ENCODE measurements around the gene TGFB2.

TGFB2 gene

DNA sequence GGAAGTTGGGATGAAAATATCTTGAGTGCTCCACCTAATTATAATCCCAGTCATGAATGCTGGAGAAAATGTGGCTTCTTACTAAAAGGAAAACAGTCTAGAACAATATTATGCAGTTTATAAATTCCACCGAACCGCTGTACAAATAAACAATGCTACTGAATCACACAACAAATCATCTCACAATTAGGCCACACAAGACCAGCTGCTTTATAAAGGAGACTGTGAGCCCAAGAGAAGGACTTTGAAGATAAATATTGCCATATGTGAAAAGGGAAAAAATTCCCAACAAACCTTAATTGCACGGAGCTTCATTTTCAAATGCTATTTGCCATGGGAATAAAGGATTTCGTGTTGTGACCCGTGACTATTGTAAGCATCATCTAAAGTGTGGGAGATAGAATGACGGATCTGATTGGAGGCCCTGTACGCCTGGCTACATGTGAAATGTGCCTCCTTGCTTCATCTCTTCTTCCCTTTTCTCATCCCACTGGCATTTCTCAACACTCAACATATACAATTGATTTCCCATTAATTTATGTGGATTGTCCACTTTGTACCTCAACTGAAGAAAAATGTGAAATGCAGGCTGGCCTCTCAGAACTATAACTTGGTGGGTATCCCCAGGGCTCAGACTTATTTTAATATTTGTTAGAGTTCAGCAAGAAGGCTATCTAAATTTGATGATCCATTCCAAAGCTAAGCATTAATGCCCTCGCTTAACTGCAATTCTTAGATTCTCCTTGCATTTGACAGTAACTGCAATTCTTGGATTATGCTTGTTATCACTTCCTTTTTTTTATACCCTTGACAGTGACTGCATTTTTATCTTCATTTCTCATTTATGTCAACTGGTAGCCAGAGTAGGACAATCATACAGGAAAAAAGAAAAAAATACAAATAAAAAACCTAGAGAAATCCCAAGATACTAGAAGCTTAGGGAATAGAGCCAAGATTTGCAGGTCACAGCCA, 122.3 kb downstream of the TGFB2 start:
- Histone ChIP-seq H4K91ac (ENCODE audit: low read length) (no peak overlapping the region), H3K4me2 (ENCODE audit: low read length, poor library complexity, severe bottlenecking) (no peak overlapping the region), H3K23ac (ENCODE audit: low read length in 2 of 2) (no peak overlapping the region), H3K18ac (ENCODE audit: low read depth in 1 of 2, low read length in 2 of 2) (peak overlapping the region in 1 of 2 experiments; percentile 16), H3K9ac (ENCODE audit: low read length) (no peak overlapping the region), H3K79me1 (replicated peaks; ENCODE audit: low read length, poor library complexity, severe bottlenecking) (no peaks in the 10 kb centered on the region), H3K4me3 (ENCODE audit: insufficient read depth in 1 of 2, low read depth in 1 of 2, low read length in 2 of 2) (no peak overlapping the region), H3K36me3 (ENCODE audit: control insufficient read depth in 1 of 2, insufficient read depth in 2 of 2, low read depth in 1 of 2, low read length in 2 of 2) (no peaks in the 10 kb centered on the region), H3K4me1 (ENCODE audit: control insufficient read depth, insufficient read depth, low read depth, low read length) (peaks cover 5% of the 10 kb centered on the region), H2AK5ac (ENCODE audit: low read length, severe bottlenecking) (peak overlapping the region; percentile 76), H2BK120ac (ENCODE audit: low read depth, low read length) (no peak overlapping the region), H2BK12ac (ENCODE audit: low read length in 2 of 2) (no peak overlapping the region), H4K8ac (ENCODE audit: low read length) (no peak overlapping the region), H2BK5ac (ENCODE audit: low read depth, low read length, poor library complexity, severe bottlenecking) (no peak overlapping the region), H3K9me3 (ENCODE audit: control insufficient read depth, low read length) (no peaks in the 10 kb centered on the region), H2AFZ (ENCODE audit: low read depth, low read length) (no peak overlapping the region), H3K4ac (ENCODE audit: low read depth in 1 of 2, low read length in 2 of 2) (peak overlapping the region in 1 of 2 experiments; percentile 52), H3K27me3 (ENCODE audit: control insufficient read depth in 1 of 2, insufficient read depth in 1 of 2, low read length in 2 of 2) (no peaks in the 10 kb centered on the region), H3K27ac (ENCODE audit: low read length, poor library complexity, severe bottlenecking) (no peak overlapping the region), H2BK15ac (ENCODE audit: low read depth, poor library complexity, severe bottlenecking) (no peak overlapping the region), H3K14ac (ENCODE audit: low read length in 2 of 2) (no peak overlapping the region)
- 41% methylated on average over 6 of the region's 8 CpGs for WGBS
- peak; percentile 84 for DNase-seq

DNA sequence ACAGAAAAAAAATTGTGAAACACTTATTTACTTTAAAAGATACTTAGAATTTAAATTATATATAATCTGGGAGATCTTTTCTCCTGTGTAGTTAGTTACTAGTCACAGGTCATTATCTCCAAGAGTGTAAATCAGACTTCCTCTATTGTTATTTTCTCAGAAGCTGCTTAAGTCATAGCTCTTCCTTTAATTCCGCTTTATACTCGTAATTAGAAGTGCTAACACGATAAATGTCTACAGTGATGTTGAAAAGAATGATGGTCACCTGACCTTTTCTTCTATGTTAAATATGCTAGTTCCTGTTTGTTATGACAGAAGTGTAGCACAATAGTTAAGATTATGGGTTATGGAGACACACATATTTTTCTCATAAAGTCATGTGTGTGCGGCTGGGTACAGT, 123.6 kb downstream of the TGFB2 start:
- H4K91ac ChIP-seq (ENCODE audit: low read length): no peak overlapping the region
- peak overlapping the region; percentile 94 for H2AK5ac ChIP-seq (ENCODE audit: low read length, severe bottlenecking)
- DNase-seq: no peak
- no peak overlapping the region for H2AFZ ChIP-seq (ENCODE audit: low read depth, low read length)
- H3K4me1 ChIP-seq (ENCODE audit: control insufficient read depth, insufficient read depth, low read depth, low read length): peaks cover 4% of the 10 kb centered on the region
- no peaks in the 10 kb centered on the region for H3K27me3 ChIP-seq (ENCODE audit: control insufficient read depth in 1 of 2, insufficient read depth in 1 of 2, low read length in 2 of 2)
- H3K27ac ChIP-seq (ENCODE audit: low read length, poor library complexity, severe bottlenecking): no peak overlapping the region
- 100% methylated on average over 4 of the region's 4 CpGs for WGBS
- H3K36me3 ChIP-seq (ENCODE audit: control insufficient read depth in 1 of 2, insufficient read depth in 2 of 2, low read depth in 1 of 2, low read length in 2 of 2): no peaks in the 10 kb centered on the region
- H2BK5ac ChIP-seq (ENCODE audit: low read depth, low read length, poor library complexity, severe bottlenecking): no peak overlapping the region
- H3K14ac ChIP-seq (ENCODE audit: low read length in 2 of 2): no peak overlapping the region
- no peak overlapping the region for H3K18ac ChIP-seq (ENCODE audit: low read depth in 1 of 2, low read length in 2 of 2)
- H2BK15ac ChIP-seq (ENCODE audit: low read depth, poor library complexity, severe bottlenecking): no peak overlapping the region
- no peak overlapping the region for H3K23ac ChIP-seq (ENCODE audit: low read length in 2 of 2)
- no peaks in the 10 kb centered on the region for H3K79me1 ChIP-seq (replicated peaks; ENCODE audit: low read length, poor library complexity, severe bottlenecking)
- no peak overlapping the region for H3K4me3 ChIP-seq (ENCODE audit: insufficient read depth in 1 of 2, low read depth in 1 of 2, low read length in 2 of 2)
- H2BK12ac ChIP-seq (ENCODE audit: low read length in 2 of 2): peak overlapping the region in 1 of 2 experiments; percentile 31
- H4K8ac ChIP-seq (ENCODE audit: low read length): no peak overlapping the region
- no peak overlapping the region for H3K4me2 ChIP-seq (ENCODE audit: low read length, poor library complexity, severe bottlenecking)
- no peak overlapping the region for H2BK120ac ChIP-seq (ENCODE audit: low read depth, low read length)
- no peaks in the 10 kb centered on the region for H3K9me3 ChIP-seq (ENCODE audit: control insufficient read depth, low read length)
- no peak overlapping the region for H3K4ac ChIP-seq (ENCODE audit: low read depth in 1 of 2, low read length in 2 of 2)
- no peak overlapping the region for H3K9ac ChIP-seq (ENCODE audit: low read length)

DNA sequence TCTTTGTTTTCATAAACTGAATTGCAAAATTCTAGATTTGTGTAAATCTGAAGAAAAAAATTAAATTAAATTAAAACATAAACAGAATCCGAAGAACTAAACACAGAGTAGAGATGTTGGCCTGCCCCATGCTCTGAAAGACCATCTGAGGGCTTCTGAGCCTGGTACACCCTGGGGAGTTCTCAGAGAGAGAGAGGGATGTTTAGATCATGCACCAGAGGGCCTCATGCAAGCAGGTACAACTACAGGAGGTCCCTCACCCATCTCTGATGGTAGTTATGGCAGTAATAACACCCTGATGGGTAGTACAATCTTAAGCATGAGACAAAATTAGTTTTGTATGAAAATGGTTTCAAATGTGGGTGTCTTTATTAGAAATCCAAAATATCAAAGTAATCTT, 127.7 kb downstream of the TGFB2 start:
- Histone ChIP-seq H3K79me1 (replicated peaks; ENCODE audit: low read length, poor library complexity, severe bottlenecking) (no peaks in the 10 kb centered on the region), H4K8ac (ENCODE audit: low read length) (no peak overlapping the region), H2BK15ac (ENCODE audit: low read depth, poor library complexity, severe bottlenecking) (no peak overlapping the region), H3K4me2 (ENCODE audit: low read length, poor library complexity, severe bottlenecking) (no peak overlapping the region), H3K23ac (ENCODE audit: low read length in 2 of 2) (no peak overlapping the region), H3K9me3 (ENCODE audit: control insufficient read depth, low read length) (no peaks in the 10 kb centered on the region), H3K14ac (ENCODE audit: low read length in 2 of 2) (peak overlapping the region in 1 of 2 experiments; percentile 82), H3K4ac (ENCODE audit: low read depth in 1 of 2, low read length in 2 of 2) (no peak overlapping the region), H3K4me3 (ENCODE audit: insufficient read depth in 1 of 2, low read depth in 1 of 2, low read length in 2 of 2) (no peak overlapping the region), H3K27me3 (ENCODE audit: control insufficient read depth in 1 of 2, insufficient read depth in 1 of 2, low read length in 2 of 2) (no peaks in the 10 kb centered on the region), H2BK12ac (ENCODE audit: low read length in 2 of 2) (peak overlapping the region in 1 of 2 experiments; percentile 83), H2AK5ac (ENCODE audit: low read length, severe bottlenecking) (peak overlapping the region; percentile 95), H3K18ac (ENCODE audit: low read depth in 1 of 2, low read length in 2 of 2) (peak overlapping the region in 1 of 2 experiments; percentile 80), H3K4me1 (ENCODE audit: control insufficient read depth, insufficient read depth, low read depth, low read length) (no peaks in the 10 kb centered on the region), H3K9ac (ENCODE audit: low read length) (no peak overlapping the region), H2AFZ (ENCODE audit: low read depth, low read length) (no peak overlapping the region), H2BK5ac (ENCODE audit: low read depth, low read length, poor library complexity, severe bottlenecking) (no peak overlapping the region), H3K36me3 (ENCODE audit: control insufficient read depth in 1 of 2, insufficient read depth in 2 of 2, low read depth in 1 of 2, low read length in 2 of 2) (no peaks in the 10 kb centered on the region), H2BK120ac (ENCODE audit: low read depth, low read length) (no peak overlapping the region), H3K27ac (ENCODE audit: low read length, poor library complexity, severe bottlenecking) (no peak overlapping the region), H4K91ac (ENCODE audit: low read length) (no peak overlapping the region)
- WGBS: 100% methylated on average over 1 of the region's 1 CpG
- DNase-seq: no peak

DNA sequence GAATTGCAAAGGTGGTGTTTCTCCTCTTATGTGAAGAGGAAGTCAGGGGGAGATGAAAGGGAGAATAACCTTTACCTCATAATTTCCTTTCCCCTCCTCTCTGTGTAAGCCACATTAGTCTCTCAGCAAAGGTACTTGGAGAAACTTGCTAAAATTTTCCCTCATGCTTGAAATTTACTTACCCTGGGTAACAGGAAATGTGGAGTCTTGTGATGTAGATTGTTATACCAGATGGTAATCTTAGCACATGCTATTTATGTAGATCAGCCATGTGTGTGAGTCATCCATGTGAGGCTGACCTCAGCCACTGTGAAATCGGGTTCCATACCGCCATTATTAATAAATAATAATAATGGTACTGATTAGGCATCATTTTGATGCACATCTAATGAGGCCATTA, 128.4 kb downstream of the TGFB2 start:
- no peak overlapping the region for H2BK5ac ChIP-seq (ENCODE audit: low read depth, low read length, poor library complexity, severe bottlenecking)
- WGBS: no CpG with 5 or more reads among the region's 2 CpGs
- no peak overlapping the region for H2AK5ac ChIP-seq (ENCODE audit: low read length, severe bottlenecking)
- no peak overlapping the region for H3K23ac ChIP-seq (ENCODE audit: low read length in 2 of 2)
- no peaks in the 10 kb centered on the region for H3K9me3 ChIP-seq (ENCODE audit: control insufficient read depth, low read length)
- no peak overlapping the region for H2BK120ac ChIP-seq (ENCODE audit: low read depth, low read length)
- H4K91ac ChIP-seq (ENCODE audit: low read length): no peak overlapping the region
- no peak overlapping the region for H3K4me2 ChIP-seq (ENCODE audit: low read length, poor library complexity, severe bottlenecking)
- H2BK15ac ChIP-seq (ENCODE audit: low read depth, poor library complexity, severe bottlenecking): no peak overlapping the region
- no peaks in the 10 kb centered on the region for H3K36me3 ChIP-seq (ENCODE audit: control insufficient read depth in 1 of 2, insufficient read depth in 2 of 2, low read depth in 1 of 2, low read length in 2 of 2)
- no peak overlapping the region for H2BK12ac ChIP-seq (ENCODE audit: low read length in 2 of 2)
- peak; percentile 68 for DNase-seq
- H2AFZ ChIP-seq (ENCODE audit: low read depth, low read length): no peak overlapping the region
- H3K4me1 ChIP-seq (ENCODE audit: control insufficient read depth, insufficient read depth, low read depth, low read length): no peaks in the 10 kb centered on the region
- no peak overlapping the region for H3K9ac ChIP-seq (ENCODE audit: low read length)
- no peak overlapping the region for H4K8ac ChIP-seq (ENCODE audit: low read length)
- no peak overlapping the region for H3K4ac ChIP-seq (ENCODE audit: low read depth in 1 of 2, low read length in 2 of 2)
- H3K4me3 ChIP-seq (ENCODE audit: insufficient read depth in 1 of 2, low read depth in 1 of 2, low read length in 2 of 2): no peak overlapping the region
- no peak overlapping the region for H3K14ac ChIP-seq (ENCODE audit: low read length in 2 of 2)
- H3K27ac ChIP-seq (ENCODE audit: low read length, poor library complexity, severe bottlenecking): peak overlapping the region; percentile 31
- no peak overlapping the region for H3K18ac ChIP-seq (ENCODE audit: low read depth in 1 of 2, low read length in 2 of 2)
- no peaks in the 10 kb centered on the region for H3K79me1 ChIP-seq (replicated peaks; ENCODE audit: low read length, poor library complexity, severe bottlenecking)
- no peaks in the 10 kb centered on the region for H3K27me3 ChIP-seq (ENCODE audit: control insufficient read depth in 1 of 2, insufficient read depth in 1 of 2, low read length in 2 of 2)

Measured in mesenchymal stem cell (in vitro differentiated cells and primary cell).